Measurements from ENCODE around the gene TLDC2. TPM values are rescaled to one million over a fixed set of nuclear protein-coding genes. Genes with fewer than 3 reads are reported as not detected.
"Not testable (repeated sequence)": the region's sequence is repeated elsewhere in the genome, so short reads cannot be mapped to it uniquely, and the experiment has no call there.

TLDC2 gene
- total RNA-seq, 4 donors from 2014 or later, result 1.0 TPM; not detected in 2

DNA sequence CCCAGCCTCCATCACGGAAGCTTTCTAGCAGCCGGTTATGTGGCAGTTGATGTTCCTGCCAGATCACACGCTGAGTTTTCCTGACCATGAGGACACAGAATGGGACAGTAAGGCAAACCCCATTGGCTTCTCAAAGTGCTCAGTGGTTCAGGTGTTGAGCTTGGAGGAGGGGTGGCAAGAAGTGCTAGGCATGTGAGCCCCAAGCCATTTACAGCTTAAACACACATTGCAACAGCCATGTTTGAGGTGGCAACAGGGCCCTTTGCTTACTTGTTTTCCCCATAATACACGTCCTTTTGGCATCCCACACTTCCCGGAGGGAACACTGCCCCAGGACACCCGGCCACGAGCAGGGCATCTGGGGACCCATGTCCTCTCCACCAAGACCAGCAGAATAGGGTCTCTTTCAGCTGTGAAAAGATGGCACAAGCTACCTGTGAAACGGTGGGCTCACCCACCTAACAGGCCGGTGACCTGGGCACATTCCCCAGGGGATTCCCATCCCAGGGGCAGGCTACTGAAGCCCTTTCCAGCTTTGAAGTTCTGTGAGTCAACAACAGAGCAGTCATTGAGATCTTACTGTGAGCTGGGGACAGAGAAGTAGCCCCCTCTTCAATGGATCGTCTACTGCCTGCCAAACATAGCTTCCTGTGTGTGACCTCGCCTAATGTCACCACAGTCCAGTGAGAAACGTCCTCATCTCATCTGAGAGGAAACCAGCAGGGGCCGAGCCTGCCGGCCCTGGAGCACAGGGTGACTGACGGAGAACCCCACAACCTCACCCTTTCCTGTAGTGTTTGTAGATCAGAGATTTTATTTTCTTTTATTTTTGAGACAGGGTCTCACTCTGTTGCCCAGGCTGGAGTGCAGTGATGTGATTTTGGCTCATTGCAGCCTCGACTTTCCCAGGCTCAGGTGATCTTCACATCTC lies 4.0 kb upstream of the TLDC2 start:
- DNase-seq, result no peak
- Histone ChIP-seq H3K36me3 (no peaks in the 10 kb centered on the region), H3K27ac (no peak overlapping the region), H3K4me3 (no peak overlapping the region), H3K4me1 (no peaks in the 10 kb centered on the region), H3K27me3 (no peaks in the 10 kb centered on the region), H3K9me3 (no peaks in the 10 kb centered on the region)
- no peak for TF ChIP-seq POLR2A (IDR thresholded peaks at IDR 0.05)
- TF ChIP-seq, protein P1, sequence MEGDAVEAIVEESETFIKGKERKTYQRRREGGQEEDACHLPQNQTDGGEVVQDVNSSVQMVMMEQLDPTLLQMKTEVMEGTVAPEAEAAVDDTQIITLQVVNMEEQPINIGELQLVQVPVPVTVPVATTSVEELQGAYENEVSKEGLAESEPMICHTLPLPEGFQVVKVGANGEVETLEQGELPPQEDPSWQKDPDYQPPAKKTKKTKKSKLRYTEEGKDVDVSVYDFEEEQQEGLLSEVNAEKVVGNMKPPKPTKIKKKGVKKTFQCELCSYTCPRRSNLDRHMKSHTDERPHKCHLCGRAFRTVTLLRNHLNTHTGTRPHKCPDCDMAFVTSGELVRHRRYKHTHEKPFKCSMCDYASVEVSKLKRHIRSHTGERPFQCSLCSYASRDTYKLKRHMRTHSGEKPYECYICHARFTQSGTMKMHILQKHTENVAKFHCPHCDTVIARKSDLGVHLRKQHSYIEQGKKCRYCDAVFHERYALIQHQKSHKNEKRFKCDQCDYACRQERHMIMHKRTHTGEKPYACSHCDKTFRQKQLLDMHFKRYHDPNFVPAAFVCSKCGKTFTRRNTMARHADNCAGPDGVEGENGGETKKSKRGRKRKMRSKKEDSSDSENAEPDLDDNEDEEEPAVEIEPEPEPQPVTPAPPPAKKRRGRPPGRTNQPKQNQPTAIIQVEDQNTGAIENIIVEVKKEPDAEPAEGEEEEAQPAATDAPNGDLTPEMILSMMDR (IDR thresholded peaks at IDR 0.05), result no peak
- intact Hi-C loops (cut with DNase I; ENCODE audit: low total_unique reads), result loop anchor here (10.0 kb wide), 1 partner anchor 257 kb away; no protein-coding TSS in a partner anchor

DNA sequence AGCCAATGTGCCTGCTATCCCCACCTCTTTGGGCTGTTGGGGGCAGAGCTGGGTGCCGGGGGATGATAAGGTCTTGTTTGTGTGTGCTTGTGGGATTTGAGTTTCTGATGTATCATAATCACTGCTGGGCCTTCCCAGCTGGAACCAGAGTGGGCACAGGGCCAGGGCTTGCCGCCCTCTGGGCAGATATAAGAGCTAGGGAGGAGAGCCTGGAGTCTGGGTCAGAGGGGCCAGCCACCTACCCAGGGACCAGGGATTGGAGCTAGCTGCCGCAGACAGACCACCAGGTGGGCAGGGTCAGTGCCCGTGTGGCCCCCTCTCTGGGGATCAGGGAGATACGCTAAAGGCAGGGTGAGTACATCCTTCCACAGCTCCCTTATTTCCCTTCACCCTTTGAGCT lies 3.1 kb upstream of the TLDC2 start:
- Histone ChIP-seq H3K4me3 (no peak overlapping the region), H3K27ac (no peak overlapping the region), H3K9me3 (no peaks in the 10 kb centered on the region), H3K4me1 (no peaks in the 10 kb centered on the region), H3K36me3 (no peaks in the 10 kb centered on the region), H3K27me3 (no peaks in the 10 kb centered on the region)
- TF ChIP-seq POLR2A (IDR thresholded peaks at IDR 0.05), result no peak
- TF ChIP-seq, protein P1 (IDR thresholded peaks at IDR 0.05), result no peak
- no peak for DNase-seq
- intact Hi-C loops (cut with DNase I; ENCODE audit: low total_unique reads), result loop anchor here (10.0 kb wide), 1 partner anchor 258 kb away; no protein-coding TSS in a partner anchor

DNA sequence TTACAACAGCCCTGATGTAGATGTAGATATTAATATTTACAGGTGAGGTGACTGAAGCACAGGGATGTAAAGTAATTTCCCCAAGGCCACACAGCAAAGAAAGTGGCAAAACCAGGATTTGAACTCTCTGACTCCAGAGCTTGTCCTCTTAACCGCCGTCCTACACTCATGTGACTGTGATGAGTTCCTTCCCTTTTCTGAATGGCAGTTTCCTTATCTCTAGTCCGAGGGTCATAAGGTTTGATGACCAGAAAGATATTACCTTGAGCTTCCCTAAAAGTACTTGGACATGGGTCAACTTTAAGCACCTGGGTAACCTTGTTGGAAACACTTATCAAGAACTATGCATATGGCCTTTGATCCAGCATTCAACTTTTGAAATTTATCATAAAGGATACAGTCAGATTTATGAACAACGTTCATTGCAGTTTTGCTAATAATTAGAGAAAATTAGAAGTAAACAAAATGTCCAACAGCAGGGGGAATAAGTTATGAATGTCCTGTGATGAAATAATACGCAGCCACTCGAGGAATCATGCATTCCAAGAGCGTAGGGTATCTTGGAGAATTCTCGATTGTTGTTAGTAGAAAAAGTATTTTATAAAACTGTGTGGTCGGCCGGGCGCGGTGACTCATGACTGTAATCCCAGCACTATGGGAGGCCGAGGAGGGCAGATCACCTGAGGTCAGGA lies 2.3 kb upstream of the TLDC2 start:
- H3K4me1 ChIP-seq, result no peaks in the 10 kb centered on the region
- no peak overlapping the region for H3K27ac ChIP-seq
- no peak overlapping the region for H3K4me3 ChIP-seq
- H3K36me3 ChIP-seq, result no peaks in the 10 kb centered on the region
- intact Hi-C loops (cut with DNase I; ENCODE audit: low total_unique reads), result loop anchor here (10.0 kb wide), 1 partner anchor 259 kb away; no protein-coding TSS in a partner anchor
- no peaks in the 10 kb centered on the region for H3K9me3 ChIP-seq
- DNase-seq, result no peak
- H3K27me3 ChIP-seq, result no peaks in the 10 kb centered on the region
- TF ChIP-seq POLR2A (IDR thresholded peaks at IDR 0.05), result no peak
- TF ChIP-seq, protein P1 (IDR thresholded peaks at IDR 0.05), result no peak

DNA sequence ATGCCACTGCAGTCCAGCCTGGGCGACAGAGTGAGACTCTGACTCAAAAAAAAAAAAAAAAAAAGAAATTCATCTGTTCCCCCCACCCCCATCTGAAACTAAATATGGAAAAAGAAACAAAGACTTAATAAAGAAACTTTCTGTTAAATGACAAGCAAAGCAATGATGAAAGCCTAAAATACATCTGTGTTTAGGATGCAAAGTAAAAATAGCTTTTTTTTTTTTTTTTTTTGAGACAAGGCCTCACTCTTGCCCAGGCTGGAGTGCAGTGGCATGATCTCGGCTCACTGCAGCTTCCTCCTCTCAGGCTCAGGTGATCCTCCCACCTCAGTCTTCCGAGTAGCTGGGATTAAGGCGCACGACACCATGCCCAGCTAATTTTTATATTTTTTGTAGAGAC lies 845 bp upstream of the TLDC2 start:
- not testable (repeated sequence) for H3K27me3 ChIP-seq, H3K4me1 ChIP-seq, H3K9me3 ChIP-seq, DNase-seq, H3K4me3 ChIP-seq, H3K36me3 ChIP-seq, H3K27ac ChIP-seq
- intact Hi-C loops (cut with DNase I; ENCODE audit: low total_unique reads), result loop anchor here (10.0 kb wide), 1 partner anchor 260 kb away; no protein-coding TSS in a partner anchor

DNA sequence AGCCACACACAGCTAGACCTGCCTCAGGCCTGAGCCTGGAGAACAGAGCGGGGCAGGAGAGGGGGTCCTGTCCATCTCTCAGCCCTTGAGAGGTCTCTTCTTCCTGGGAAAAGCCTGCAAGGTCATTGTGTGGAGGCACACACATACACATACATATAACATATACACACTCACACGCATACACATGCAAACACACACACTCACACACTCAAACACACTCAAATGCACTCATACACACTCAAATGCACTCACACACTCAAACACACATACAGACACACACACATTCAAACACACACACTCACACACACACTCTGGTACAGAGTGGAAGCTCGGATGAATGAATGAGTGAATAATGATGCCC lies 515 bp downstream of the TLDC2 start:
- Histone ChIP-seq H3K27me3 (no peaks in the 10 kb centered on the region), H3K4me1 (no peaks in the 10 kb centered on the region), H3K36me3 (no peaks in the 10 kb centered on the region), H3K9me3 (no peaks in the 10 kb centered on the region), H3K27ac (no peak overlapping the region), H3K4me3 (no peak overlapping the region)
- TF ChIP-seq POLR2A (IDR thresholded peaks at IDR 0.05), result no peak
- TF ChIP-seq, protein P1 (IDR thresholded peaks at IDR 0.05), result no peak
- no peak for DNase-seq
- intact Hi-C loops (cut with DNase I; ENCODE audit: low total_unique reads), result loop anchor here (10.0 kb wide), 1 partner anchor 262 kb away; no protein-coding TSS in a partner anchor

Measured in uterus (tissue), 4 donors.